K562 (cell line): ENCODE data around the gene PBOV1.

Experiments used
- ARNT ChIP-seq, 2 experiments: fragments of 450-650 bp; IDR thresholded peaks; 2 replicates each; pipeline ENCODE4 v1.6.1; 2016; ENCODE audit warnings: mild to moderate bottlenecking in 1 of 2
- KLF6 ChIP-seq: fragments of 250-450 bp; sonication (Bioruptor Pico); IDR thresholded peaks from 2 replicates; pipeline ENCODE4 v1.4.0; 2020; ENCODE audit warnings: mild to moderate bottlenecking, moderate library complexity, borderline replicate concordance
- POLR2A ChIP-seq: fragments of 450-650 bp; conservative IDR thresholded peaks from 2 replicates; pipeline ENCODE4 v1.6.1; 2016
- POLR2AphosphoS5 ChIP-seq: IDR thresholded peaks from 2 replicates; pipeline ENCODE4 v1.6.1; 2011; ENCODE audit warnings: mild to moderate bottlenecking, low read depth, low read length, moderate library complexity; ENCODE audit not compliant: control insufficient read depth, insufficient read depth
- SMARCC2 ChIP-seq: fragments of 450-650 bp; IDR thresholded peaks from 2 replicates; pipeline ENCODE4 v1.6.1; 2017; ENCODE audit warnings: antibody characterized with exemption, moderate library complexity, mild to moderate bottlenecking, low read depth
- TAF1 ChIP-seq: IDR thresholded peaks from 2 replicates; pipeline ENCODE4 v1.6.1; 2011; ENCODE audit warnings: mild to moderate bottlenecking, low read length, moderate library complexity; ENCODE audit not compliant: insufficient read depth, control insufficient read depth, severe bottlenecking; ENCODE audit errors: extremely low read depth
- TARDBP ChIP-seq: fragments of 450-650 bp; IDR thresholded peaks from 2 replicates; pipeline ENCODE4 v1.6.1; 2016
- TRIM28 ChIP-seq: fragments of 450-650 bp; IDR thresholded peaks from 2 replicates; pipeline ENCODE4 v1.6.1; 2017
- ZFX ChIP-seq: sonication (generic); formaldehyde crosslinking; IDR thresholded peaks from 2 replicates; pipeline ENCODE4 v1.8.0; 2022; ENCODE audit warnings: mild to moderate bottlenecking, missing genetic modification reagents, moderate library complexity
- ZNF274 ChIP-seq: IDR thresholded peaks from 2 replicates; pipeline ENCODE4 v1.6.1; 2011; ENCODE audit warnings: low read depth, mild to moderate bottlenecking, low read length, moderate library complexity, borderline replicate concordance
- ZNF282 ChIP-seq: sonication (generic); formaldehyde crosslinking; IDR thresholded peaks from 2 replicates; pipeline ENCODE4 v1.8.1; 2023; ENCODE audit warnings: missing genetic modification reagents
- TF ChIP-seq, protein P1 (sequence below), 3 experiments: IDR thresholded peaks in 2 of 3; conservative IDR thresholded peaks in 1 of 3; 2 replicates each; pipeline ENCODE4 v1.5.1; 2011 to 2012; ENCODE audit warnings: low read length in 3 of 3, mild to moderate bottlenecking in 3 of 3, control low read depth in 2 of 3, improper control_type of control experiment in 1 of 3, inconsistent platforms in 1 of 3, low read depth in 1 of 3, mixed read lengths in 1 of 3, moderate library complexity in 1 of 3; ENCODE audit not compliant: insufficient read depth in 2 of 3
- TF ChIP-seq, protein P2 (sequence below): fragments of 450-650 bp; IDR thresholded peaks from 2 replicates; pipeline ENCODE4 v1.7.0; 2016; ENCODE audit warnings: borderline replicate concordance
- TF ChIP-seq, protein P3 (sequence below): fragments of 250-450 bp; sonication (Bioruptor Pico); IDR thresholded peaks from 2 replicates; pipeline ENCODE4 v1.4.0; 2020; ENCODE audit warnings: mild to moderate bottlenecking, moderate library complexity

DNA sequence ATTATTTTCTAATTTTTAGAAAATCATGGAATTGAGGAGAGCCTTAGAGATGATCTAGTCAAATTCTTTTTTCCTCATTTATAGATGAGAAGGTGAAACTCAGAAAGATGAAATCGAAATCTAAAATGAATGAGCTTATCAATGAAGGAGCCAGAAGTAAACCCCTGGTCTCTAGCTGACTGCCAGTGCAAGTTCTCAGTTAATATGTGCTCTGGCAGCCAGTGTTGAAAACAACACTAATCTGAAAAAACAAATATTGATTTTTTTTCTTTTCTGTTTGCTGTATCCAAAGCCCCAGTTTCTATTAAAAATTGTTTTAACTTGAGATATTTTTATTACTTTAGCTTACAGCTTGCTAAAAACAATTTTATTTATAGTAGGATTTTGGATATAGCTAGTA is 21.5 kb upstream of the PBOV1 start:
- TF ChIP-seq KLF6 (CRISPR knock-in tag) = no peak
- no peak for TF ChIP-seq TRIM28
- TF ChIP-seq SMARCC2 = no peak
- TF ChIP-seq TARDBP = no peak
- TF ChIP-seq ZFX (CRISPR knock-in tag) = no peak
- TF ChIP-seq, protein P1, sequence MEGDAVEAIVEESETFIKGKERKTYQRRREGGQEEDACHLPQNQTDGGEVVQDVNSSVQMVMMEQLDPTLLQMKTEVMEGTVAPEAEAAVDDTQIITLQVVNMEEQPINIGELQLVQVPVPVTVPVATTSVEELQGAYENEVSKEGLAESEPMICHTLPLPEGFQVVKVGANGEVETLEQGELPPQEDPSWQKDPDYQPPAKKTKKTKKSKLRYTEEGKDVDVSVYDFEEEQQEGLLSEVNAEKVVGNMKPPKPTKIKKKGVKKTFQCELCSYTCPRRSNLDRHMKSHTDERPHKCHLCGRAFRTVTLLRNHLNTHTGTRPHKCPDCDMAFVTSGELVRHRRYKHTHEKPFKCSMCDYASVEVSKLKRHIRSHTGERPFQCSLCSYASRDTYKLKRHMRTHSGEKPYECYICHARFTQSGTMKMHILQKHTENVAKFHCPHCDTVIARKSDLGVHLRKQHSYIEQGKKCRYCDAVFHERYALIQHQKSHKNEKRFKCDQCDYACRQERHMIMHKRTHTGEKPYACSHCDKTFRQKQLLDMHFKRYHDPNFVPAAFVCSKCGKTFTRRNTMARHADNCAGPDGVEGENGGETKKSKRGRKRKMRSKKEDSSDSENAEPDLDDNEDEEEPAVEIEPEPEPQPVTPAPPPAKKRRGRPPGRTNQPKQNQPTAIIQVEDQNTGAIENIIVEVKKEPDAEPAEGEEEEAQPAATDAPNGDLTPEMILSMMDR (IDR thresholded peaks at IDR 0.05 in 2 of 3, conservative IDR thresholded peaks at IDR 0.05 in 1 of 3; ENCODE audit: insufficient read depth in 2 of 3, low read depth in 1 of 3, low read length in 3 of 3) = no peak
- TF ChIP-seq ZNF282 (CRISPR knock-in tag) = no peak
- TF ChIP-seq, protein P2, sequence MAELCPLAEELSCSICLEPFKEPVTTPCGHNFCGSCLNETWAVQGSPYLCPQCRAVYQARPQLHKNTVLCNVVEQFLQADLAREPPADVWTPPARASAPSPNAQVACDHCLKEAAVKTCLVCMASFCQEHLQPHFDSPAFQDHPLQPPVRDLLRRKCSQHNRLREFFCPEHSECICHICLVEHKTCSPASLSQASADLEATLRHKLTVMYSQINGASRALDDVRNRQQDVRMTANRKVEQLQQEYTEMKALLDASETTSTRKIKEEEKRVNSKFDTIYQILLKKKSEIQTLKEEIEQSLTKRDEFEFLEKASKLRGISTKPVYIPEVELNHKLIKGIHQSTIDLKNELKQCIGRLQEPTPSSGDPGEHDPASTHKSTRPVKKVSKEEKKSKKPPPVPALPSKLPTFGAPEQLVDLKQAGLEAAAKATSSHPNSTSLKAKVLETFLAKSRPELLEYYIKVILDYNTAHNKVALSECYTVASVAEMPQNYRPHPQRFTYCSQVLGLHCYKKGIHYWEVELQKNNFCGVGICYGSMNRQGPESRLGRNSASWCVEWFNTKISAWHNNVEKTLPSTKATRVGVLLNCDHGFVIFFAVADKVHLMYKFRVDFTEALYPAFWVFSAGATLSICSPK = no peak
- TF ChIP-seq ARNT (IDR thresholded peaks at IDR 0.05) = no peak
- no peak for TF ChIP-seq POLR2A
- TF ChIP-seq, protein P3, sequence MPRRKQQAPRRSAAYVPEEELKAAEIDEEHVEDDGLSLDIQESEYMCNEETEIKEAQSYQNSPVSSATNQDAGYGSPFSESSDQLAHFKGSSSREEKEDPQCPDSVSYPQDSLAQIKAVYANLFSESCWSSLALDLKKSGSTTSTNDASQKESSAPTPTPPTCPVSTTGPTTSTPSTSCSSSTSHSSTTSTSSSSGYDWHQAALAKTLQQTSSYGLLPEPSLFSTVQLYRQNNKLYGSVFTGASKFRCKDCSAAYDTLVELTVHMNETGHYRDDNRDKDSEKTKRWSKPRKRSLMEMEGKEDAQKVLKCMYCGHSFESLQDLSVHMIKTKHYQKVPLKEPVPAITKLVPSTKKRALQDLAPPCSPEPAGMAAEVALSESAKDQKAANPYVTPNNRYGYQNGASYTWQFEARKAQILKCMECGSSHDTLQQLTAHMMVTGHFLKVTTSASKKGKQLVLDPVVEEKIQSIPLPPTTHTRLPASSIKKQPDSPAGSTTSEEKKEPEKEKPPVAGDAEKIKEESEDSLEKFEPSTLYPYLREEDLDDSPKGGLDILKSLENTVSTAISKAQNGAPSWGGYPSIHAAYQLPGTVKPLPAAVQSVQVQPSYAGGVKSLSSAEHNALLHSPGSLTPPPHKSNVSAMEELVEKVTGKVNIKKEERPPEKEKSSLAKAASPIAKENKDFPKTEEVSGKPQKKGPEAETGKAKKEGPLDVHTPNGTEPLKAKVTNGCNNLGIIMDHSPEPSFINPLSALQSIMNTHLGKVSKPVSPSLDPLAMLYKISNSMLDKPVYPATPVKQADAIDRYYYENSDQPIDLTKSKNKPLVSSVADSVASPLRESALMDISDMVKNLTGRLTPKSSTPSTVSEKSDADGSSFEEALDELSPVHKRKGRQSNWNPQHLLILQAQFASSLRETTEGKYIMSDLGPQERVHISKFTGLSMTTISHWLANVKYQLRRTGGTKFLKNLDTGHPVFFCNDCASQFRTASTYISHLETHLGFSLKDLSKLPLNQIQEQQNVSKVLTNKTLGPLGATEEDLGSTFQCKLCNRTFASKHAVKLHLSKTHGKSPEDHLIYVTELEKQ = no peak
- TF ChIP-seq ZNF274 = no peak
- no peak for TF ChIP-seq TAF1
- TF ChIP-seq POLR2AphosphoS5 = no peak
